Thyroid gland (tissue), 4 donors: ENCODE data around the gene NEMP1.

ENCODE experiments used
- CTCF ChIP-seq, 6 experiments: fragments of 200-600 bp in 3 of 6; fragments of 450-650 bp in 3 of 6; sonication (generic) in 3 of 6; IDR thresholded peaks; one replicate each; pipeline ENCODE4 v1.5.1; 2016 to 2019; ENCODE audit warnings: antibody characterized with exemption in 6 of 6, mild to moderate bottlenecking in 2 of 6, inconsistent platforms in 1 of 6, moderate library complexity in 1 of 6
- POLR2A ChIP-seq, 2 donors: fragments of 450-650 bp; IDR thresholded peaks; one replicate each; pipeline ENCODE4 v1.6.1; 2017; ENCODE audit warnings: antibody characterized with exemption in 2 of 2, mild to moderate bottlenecking in 2 of 2, moderate library complexity in 1 of 2

- no peak for TF ChIP-seq CTCF (IDR thresholded peaks at IDR 0.05)
- no peak for TF ChIP-seq POLR2A (IDR thresholded peaks at IDR 0.05)
Observed at GRCh38 chr12:57058454-57058853, 20.1 kb downstream of the NEMP1 start.
